Calu3 (cell line): Measurements from ENCODE around the gene STX2. TPM values are rescaled to one million over a fixed set of nuclear protein-coding genes. Genes with fewer than 3 reads are reported as not detected.

Source experiments
- BruUV-seq: library from RNA; stranded (reverse); fragments of 400-500 nt; replicated peaks from 2 replicates; lab custom pipeline; 2021; lab: Mats Ljungman, UMichigan
- CTCF ChIA-PET: fragments of 300-600 bp; sonication (Branson Sonifier 250); formaldehyde crosslinking; loops from one replicate; lab custom pipeline; 2022; ENCODE audit warnings: antibody characterized with exemption; lab: Charles Lee
- DNase-seq: peaks from one replicate; pipeline ENCODE4 v3.0.0; 2022
- H3K27ac Mint-ChIP-seq: one replicate; pipeline ENCODE4 v1.8.0; 2022; ENCODE audit warnings: mixed read lengths; ENCODE audit not compliant: unreplicated experiment
- H3K27me3 Mint-ChIP-seq: one replicate; pipeline ENCODE4 v1.8.0; 2022; ENCODE audit warnings: mixed read lengths; ENCODE audit not compliant: unreplicated experiment
- H3K36me3 Mint-ChIP-seq: one replicate; pipeline ENCODE4 v1.8.0; 2022; ENCODE audit warnings: mild to moderate bottlenecking, moderate library complexity, mixed read lengths; ENCODE audit not compliant: insufficient read depth, unreplicated experiment
- H3K4me1 Mint-ChIP-seq: one replicate; pipeline ENCODE4 v1.8.0; 2022; ENCODE audit warnings: mild to moderate bottlenecking, low read depth, mixed read lengths; ENCODE audit not compliant: unreplicated experiment
- H3K4me3 Mint-ChIP-seq: one replicate; pipeline ENCODE4 v1.8.0; 2022; ENCODE audit warnings: mild to moderate bottlenecking, low read depth, moderate library complexity, mixed read lengths; ENCODE audit not compliant: unreplicated experiment
- H3K9me3 Mint-ChIP-seq: one replicate; pipeline ENCODE4 v1.8.0; 2022; ENCODE audit warnings: low read depth, mixed read lengths; ENCODE audit not compliant: unreplicated experiment
- CTCF ChIP-seq: fragments of 200-600 bp; IDR thresholded peaks from one replicate; pipeline ENCODE4 v1.8.0; 2022; ENCODE audit warnings: antibody characterized with exemption; ENCODE audit not compliant: unreplicated experiment
- intact Hi-C: fragments of 100-400 bp; cut with micrococcal nuclease; formaldehyde crosslinking; loops from one replicate; pipeline ENCODE4 v1.10.0; 2022; ENCODE audit not compliant: unreplicated experiment
- total RNA-seq: library from RNA; stranded (reverse); gene quantifications from 2 replicates; pipeline ENCODE4 v1.2.3, GENCODE V29; 2022

The STX2 gene
- total RNA-seq, 1 experiment from 2014 or later = 26.7 TPM

GRCh38 chr12:130803702-130804101, 35.3 kb downstream of the STX2 start:
- DNase-seq = no peak
- no peaks in the 10 kb centered on the region for H3K4me1 Mint-ChIP-seq
- H3K4me3 Mint-ChIP-seq = no peak overlapping the region
- CTCF ChIA-PET = interaction anchor here (0.6 to 0.7 kb wide), 2 partner anchors 8 to 90 kb away, joined by 3 read pairs; no protein-coding TSS in a partner anchor
- no TSS peak for BruUV-seq
- H3K36me3 Mint-ChIP-seq = peaks cover 28% of the 10 kb centered on the region
- no peaks in the 10 kb centered on the region for H3K27me3 Mint-ChIP-seq
- H3K9me3 Mint-ChIP-seq = no peaks in the 10 kb centered on the region
- no peak overlapping the region for H3K27ac Mint-ChIP-seq
- TF ChIP-seq CTCF = no peak
- intact Hi-C loops = no loop called here

GRCh38 chr12:130800312-130800711, 38.7 kb downstream of the STX2 start:
- CTCF ChIA-PET = interaction anchor here (0.6 kb wide), 1 partner anchor 101 kb away, joined by 3 read pairs; no protein-coding TSS in a partner anchor
- DNase-seq = no peak
- no TSS peak for BruUV-seq
- no peak for TF ChIP-seq CTCF
- no peak overlapping the region for H3K27ac Mint-ChIP-seq
- no peaks in the 10 kb centered on the region for H3K4me1 Mint-ChIP-seq
- H3K4me3 Mint-ChIP-seq = no peak overlapping the region
- H3K9me3 Mint-ChIP-seq = no peaks in the 10 kb centered on the region
- no peaks in the 10 kb centered on the region for H3K27me3 Mint-ChIP-seq
- intact Hi-C loops = no loop called here
- H3K36me3 Mint-ChIP-seq = peaks cover 38% of the 10 kb centered on the region

GRCh38 chr12:130799051-130799450, 40.0 kb downstream of the STX2 start:
- no peak for DNase-seq
- CTCF ChIA-PET = no interaction called here
- H3K36me3 Mint-ChIP-seq = peaks cover 38% of the 10 kb centered on the region

GRCh38 chr12:130796985-130797686, 41.9 kb downstream of the STX2 start:
- no peak overlapping the region for H3K4me3 Mint-ChIP-seq
- H3K9me3 Mint-ChIP-seq = no peaks in the 10 kb centered on the region
- no peak overlapping the region for H3K27ac Mint-ChIP-seq
- CTCF ChIA-PET = no interaction called here
- H3K36me3 Mint-ChIP-seq = peaks cover 30% of the 10 kb centered on the region
- TF ChIP-seq CTCF = no peak
- H3K4me1 Mint-ChIP-seq = no peaks in the 10 kb centered on the region
- no peaks in the 10 kb centered on the region for H3K27me3 Mint-ChIP-seq
- intact Hi-C loops = no loop called here
- no TSS peak for BruUV-seq
- DNase-seq = no peak

More at GRCh38 chr12:130799051-130799450, 40.0 kb downstream of the STX2 start:
- intact Hi-C loops = no loop called here
- no peak for TF ChIP-seq CTCF
- Mint-ChIP-seq H3K9me3 (no peaks in the 10 kb centered on the region), H3K27me3 (no peaks in the 10 kb centered on the region), H3K4me1 (no peaks in the 10 kb centered on the region), H3K4me3 (no peak overlapping the region), H3K27ac (no peak overlapping the region)
- no TSS peak for BruUV-seq
